Adrenal gland (tissue), 5 donors: ENCODE data around the gene HSP90AB1.

Experiments used
- POLR2A ChIP-seq, 2 donors: fragments of 450-650 bp; IDR thresholded peaks; one replicate each; pipeline ENCODE4 v1.6.1; 2017; ENCODE audit warnings: antibody characterized with exemption in 2 of 2, mild to moderate bottlenecking in 2 of 2, moderate library complexity in 1 of 2
- TF ChIP-seq, protein P1 (sequence below), 6 experiments: fragments of 450-650 bp in 4 of 6; fragments of 200-600 bp in 2 of 6; sonication (generic) in 1 of 6; IDR thresholded peaks; 1 replicate in 5 of 6; 2 replicates in 1 of 6; pipeline versions ENCODE4 v1.5.1 to v1.8.0; 2016 to 2021; ENCODE audit warnings: antibody characterized with exemption in 6 of 6, mild to moderate bottlenecking in 2 of 6, moderate library complexity in 1 of 6
- donor health status: DM: no; HTN: no; CAD: no.

DNA sequence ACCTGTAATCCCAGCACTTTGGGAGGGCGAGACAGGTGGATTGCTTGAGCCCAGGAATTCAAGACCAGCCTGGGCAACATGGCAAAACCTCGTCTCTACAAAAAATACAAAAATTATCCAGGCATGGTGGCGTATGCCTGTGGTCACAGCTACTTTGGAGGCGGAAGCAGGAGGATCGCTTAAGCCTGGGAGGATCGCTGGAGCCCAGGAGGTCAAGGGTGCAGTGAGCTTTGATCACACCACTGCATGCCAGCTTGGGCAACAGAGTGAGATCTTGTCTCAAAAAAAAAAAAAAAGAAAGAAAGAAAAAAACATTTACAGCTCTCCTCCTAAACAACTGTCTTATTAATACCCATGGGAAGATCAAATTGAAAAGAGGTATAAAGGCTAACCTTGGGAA lies 38.9 kb upstream of the HSP90AB1 start:
- TF ChIP-seq, protein P1, sequence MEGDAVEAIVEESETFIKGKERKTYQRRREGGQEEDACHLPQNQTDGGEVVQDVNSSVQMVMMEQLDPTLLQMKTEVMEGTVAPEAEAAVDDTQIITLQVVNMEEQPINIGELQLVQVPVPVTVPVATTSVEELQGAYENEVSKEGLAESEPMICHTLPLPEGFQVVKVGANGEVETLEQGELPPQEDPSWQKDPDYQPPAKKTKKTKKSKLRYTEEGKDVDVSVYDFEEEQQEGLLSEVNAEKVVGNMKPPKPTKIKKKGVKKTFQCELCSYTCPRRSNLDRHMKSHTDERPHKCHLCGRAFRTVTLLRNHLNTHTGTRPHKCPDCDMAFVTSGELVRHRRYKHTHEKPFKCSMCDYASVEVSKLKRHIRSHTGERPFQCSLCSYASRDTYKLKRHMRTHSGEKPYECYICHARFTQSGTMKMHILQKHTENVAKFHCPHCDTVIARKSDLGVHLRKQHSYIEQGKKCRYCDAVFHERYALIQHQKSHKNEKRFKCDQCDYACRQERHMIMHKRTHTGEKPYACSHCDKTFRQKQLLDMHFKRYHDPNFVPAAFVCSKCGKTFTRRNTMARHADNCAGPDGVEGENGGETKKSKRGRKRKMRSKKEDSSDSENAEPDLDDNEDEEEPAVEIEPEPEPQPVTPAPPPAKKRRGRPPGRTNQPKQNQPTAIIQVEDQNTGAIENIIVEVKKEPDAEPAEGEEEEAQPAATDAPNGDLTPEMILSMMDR (IDR thresholded peaks at IDR 0.05) = no peak
- TF ChIP-seq POLR2A (IDR thresholded peaks at IDR 0.05) = no peak
